AG20443 (cell line): ENCODE results near the gene MCCD1.
"Not testable (repeated sequence)": the region's sequence is repeated elsewhere in the genome, so short reads cannot be mapped to it uniquely, and the experiment has no call there.

Experiments used
- DNase-seq: peaks from one replicate; pipeline ENCODE4 v3.0.0; 2012; ENCODE audit warnings: low spot score, mixed read lengths

The MCCD1 gene, protein sequence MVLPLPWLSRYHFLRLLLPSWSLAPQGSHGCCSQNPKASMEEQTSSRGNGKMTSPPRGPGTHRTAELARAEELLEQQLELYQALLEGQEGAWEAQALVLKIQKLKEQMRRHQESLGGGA

DNA sequence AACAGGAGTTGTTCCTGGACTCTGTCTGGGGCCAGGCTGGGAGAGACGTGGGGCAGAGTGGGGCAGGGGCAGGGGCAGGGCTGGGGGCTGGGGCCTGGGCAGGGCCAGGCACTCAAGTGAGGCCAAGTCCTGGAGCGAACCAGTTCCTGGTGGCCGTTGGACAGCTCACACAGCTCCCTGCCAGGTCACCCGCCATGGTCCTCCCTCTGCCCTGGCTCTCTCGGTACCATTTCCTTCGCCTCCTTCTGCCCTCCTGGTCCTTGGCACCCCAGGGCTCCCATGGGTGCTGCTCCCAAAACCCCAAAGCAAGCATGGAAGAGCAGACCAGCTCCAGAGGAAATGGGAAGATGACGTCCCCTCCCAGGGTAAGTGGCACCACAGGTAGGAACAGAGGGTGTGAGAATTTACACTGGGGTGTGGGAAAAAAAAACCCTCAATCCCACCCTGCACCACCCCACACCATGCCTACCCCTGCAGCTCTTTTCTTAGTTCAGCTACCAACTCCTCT is at the start of gene MCCD1:
Gene MCCD1, plus strand, starts transcription at position 142 of the 508 bp plus-strand sequence. Its CDS starts 53 bp downstream, at position 195.
- DNase-seq: no peak

DNA sequence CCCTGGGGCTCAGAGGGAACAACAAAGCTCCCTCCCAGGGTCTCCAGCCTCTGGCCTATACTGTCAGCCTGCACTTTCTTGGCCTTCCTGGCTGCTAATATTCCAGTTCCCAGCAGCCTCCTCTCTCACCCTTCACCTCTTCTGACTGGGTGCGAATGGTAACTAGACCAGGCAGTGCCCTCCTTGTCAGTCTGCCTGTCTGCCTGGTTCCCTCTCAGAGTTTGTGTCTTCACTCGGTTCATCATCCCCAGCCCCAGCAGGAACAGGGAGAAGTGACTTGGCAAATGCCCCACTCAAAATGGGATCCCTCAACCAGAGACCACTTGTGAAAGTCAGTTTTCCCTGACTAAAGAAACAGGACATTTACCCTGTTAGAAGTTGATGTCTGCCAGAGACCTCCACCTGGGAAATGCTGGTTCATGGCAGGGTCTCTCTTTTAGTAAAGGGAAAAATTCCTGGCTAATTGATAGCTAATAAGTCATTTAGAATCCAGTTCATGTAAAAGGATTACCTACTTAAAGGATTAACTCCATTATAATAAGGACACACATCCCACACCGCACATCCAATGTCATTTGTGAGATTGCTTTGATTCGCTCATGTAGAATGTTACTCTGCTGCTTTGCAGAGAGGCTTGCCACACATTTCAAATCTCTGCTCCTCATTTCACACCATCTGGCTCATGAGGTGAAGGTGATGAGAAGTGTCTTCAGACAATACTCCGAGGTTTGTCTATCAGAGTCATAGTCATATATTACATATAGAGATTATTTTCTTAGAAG is 49.4 kb upstream of the MCCD1 start:
- DNase-seq: no peak

DNA sequence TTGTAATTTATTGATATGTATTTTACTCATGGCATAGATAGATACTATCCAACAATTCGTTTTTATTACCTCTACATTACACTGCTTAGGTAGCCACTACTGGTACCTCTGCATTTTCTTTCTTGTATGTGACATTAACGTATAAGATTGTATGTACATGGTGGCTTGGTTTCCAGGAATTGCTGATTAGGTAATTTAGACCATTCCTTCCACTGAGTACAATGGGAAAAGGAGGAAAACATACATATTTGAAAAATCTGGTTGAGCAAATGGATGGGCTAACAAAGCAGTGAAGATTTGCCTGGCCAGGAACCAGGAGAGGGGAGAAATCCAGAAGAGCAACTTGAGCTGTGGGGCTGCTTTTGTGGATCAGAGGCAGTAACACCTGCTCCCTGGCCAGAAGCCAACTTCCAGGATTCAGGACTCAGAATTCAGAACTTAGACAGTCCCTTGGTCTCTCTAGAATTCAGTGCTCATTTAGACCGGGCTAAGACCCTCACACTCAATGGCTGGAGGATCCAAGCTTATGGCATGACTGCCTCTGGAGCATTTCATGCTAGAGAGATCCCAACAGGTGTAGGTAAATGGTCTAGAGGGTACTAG is 48.7 kb upstream of the MCCD1 start:
- no peak for DNase-seq

GRCh38 chr6:31480574-31480973 is 48.2 kb upstream of the MCCD1 start:
- no peak for DNase-seq

GRCh38 chr6:31483392-31483791 is 45.4 kb upstream of the MCCD1 start:
- DNase-seq: no peak

DNA sequence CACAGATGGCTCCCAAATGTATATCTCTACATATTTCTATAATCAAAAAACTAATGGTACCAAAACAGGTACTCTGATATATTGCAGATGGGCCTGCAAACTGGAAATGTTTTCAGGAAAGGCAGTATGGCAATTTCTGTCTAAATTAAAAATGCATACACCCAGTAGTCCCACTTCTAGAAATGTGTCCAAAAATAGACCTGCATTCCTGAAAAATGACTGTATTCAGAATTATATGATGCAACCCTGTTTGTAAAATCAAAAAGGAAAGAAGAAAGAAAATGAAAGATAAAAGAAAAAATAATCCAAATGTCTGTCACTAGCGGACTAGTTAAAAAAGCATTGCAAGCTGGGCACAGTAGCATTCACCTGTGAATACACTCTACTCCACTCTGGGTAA is 43.7 kb upstream of the MCCD1 start:
- no peak for DNase-seq

- not testable (repeated sequence) for DNase-seq
Observed at GRCh38 chr6:31486065-31486837, 42.5 kb upstream of the MCCD1 start.

- not testable (repeated sequence) for DNase-seq
Observed at GRCh38 chr6:31487674-31488073, 41.1 kb upstream of the MCCD1 start.

GRCh38 chr6:31489086-31489485 is 39.7 kb upstream of the MCCD1 start:
- no peak for DNase-seq

GRCh38 chr6:31490115-31490873 is 38.5 kb upstream of the MCCD1 start:
- no peak for DNase-seq

GRCh38 chr6:31493550-31493874 is 35.2 kb upstream of the MCCD1 start:
- DNase-seq: not testable (repeated sequence)

DNA sequence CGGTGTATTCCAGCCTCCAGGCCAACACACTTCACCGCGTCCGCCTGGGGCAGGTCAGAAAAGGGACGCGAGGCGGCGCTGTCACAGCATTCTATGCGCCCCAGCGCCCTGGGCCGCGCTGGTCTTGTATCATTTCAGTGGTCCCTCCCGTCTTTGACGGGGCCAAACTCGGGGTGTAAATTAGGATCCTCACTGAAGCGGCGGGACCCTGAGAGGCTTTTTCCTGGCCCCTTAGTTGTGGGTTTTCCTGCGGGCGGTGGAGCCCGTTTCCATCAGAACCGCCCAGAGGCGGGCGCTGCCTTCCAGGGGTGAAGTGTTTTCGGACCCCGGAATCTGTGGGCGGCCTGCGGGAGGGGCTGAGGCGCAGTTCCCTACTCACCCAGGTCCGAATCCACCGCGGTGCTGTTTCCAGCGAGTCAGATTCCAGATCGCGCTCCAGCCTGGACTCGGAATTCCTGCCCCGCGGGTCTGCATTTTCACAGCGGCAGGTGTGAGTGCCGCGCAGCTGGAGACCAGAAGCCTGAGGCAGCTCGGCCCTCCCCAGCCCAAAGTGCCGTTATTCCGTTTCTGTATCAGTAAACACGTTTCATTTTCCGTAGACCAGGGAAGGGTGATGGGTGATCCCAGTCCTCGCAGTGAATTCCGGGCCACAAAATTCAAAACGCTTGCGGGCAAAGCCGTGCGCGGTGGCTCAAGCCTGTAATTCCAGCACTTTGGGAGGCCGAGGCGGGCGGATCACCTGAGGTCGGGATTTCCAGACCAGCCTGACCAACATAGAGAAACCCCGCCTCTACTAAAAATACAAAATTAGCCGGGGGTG is 34.7 kb upstream of the MCCD1 start:
- DNase-seq: peak; percentile 76

DNA sequence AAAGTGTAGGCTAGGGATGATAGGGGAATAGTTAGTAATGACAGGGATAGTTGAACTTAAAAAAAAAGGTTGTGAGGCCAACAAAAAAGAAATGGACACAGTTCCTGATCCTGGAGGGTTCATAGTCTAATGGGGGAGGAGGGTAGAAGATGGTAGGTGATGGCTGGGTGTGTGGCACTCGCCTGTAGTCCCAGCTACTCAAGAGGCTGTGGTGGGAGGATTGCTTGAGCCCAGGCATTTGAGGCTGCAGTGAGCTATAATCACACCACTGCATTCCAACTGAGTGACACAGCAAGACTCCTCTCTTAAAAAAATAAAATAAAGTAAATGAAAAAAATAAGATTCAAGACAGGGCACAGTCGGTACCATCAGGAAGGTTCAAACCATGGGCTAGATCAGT is 33.2 kb upstream of the MCCD1 start:
- DNase-seq: no peak

GRCh38 chr6:31496826-31497225 is 31.9 kb upstream of the MCCD1 start:
- not testable (repeated sequence) for DNase-seq

GRCh38 chr6:31497531-31498476 is 31.0 kb upstream of the MCCD1 start, which contains the start of gene MICB:
Gene MICB, plus strand, starts transcription at chr6:31498145. Its CDS starts 49 bp downstream, at chr6:31498194.
- DNase-seq: peak; percentile 77

DNA sequence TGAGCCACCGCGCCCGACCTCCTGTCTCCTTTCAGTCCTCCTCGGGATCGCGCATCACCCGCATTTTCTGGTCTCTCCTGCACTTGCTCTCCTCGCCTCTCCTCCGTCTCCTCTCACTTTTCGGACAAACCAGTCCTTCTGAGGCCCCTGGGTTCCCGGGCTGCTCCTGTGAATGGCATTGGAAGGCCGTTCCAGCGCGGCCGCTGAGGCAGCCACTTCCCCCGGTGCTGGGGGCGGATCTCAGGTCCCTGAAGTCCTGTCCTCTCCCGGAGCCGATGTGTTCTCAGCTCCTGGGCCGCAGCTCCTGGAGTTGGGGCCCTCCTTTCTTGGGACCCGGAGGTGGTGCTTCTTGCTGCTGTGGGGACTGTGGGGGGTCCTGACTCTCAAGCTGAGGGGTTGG is 30.0 kb upstream of the MCCD1 start:
- peak; percentile 18 for DNase-seq

DNA sequence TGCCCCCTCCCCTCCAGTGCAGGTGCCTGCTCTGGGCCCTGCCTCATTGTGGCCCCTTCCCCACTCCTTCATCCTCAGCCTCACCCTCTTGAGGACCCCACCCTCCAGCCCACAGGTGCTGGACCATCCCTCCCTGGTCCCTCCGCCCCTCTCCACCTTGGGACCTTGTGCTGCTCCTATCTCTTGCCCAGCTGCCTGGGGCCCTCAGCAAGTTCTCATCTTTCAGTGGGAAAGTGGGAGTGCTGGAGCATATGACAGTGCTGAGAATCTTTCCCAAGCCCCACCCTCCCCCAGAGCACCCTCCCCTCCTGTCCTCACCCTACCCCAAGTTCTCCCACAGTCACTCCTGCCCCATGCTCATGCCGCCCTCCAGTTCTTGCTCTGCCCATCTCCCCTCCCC is 29.1 kb upstream of the MCCD1 start:
- DNase-seq: not testable (repeated sequence)

- no peak for DNase-seq
Observed at GRCh38 chr6:31502586-31502985, 26.2 kb upstream of the MCCD1 start.

GRCh38 chr6:31509036-31509435 is 19.7 kb upstream of the MCCD1 start:
- not testable (repeated sequence) for DNase-seq

- no peak for DNase-seq
Observed at GRCh38 chr6:31510007-31510406, 18.8 kb upstream of the MCCD1 start.
